Ascending aorta (tissue), 2 donors: Measurements from ENCODE around the gene CFAP58. TPM values are rescaled to one million over a fixed set of nuclear protein-coding genes. Genes with fewer than 3 reads are reported as not detected.

Source experiments
- DNase-seq, 2 donors: peaks; one replicate each; pipeline ENCODE4 v3.0.0-alpha.2; 2019; ENCODE audit warnings: low spot score in 2 of 2
- H3K27ac ChIP-seq, 2 donors: fragments of 200-600 bp; sonication (generic); one replicate each; pipeline ENCODE4 v1.5.1; 2016 to 2017; ENCODE audit warnings: mild to moderate bottlenecking in 1 of 2
- H3K27me3 ChIP-seq: fragments of 200-600 bp; sonication (generic); one replicate; pipeline ENCODE4 v1.5.1; 2017
- H3K36me3 ChIP-seq, 2 donors: fragments of 200-600 bp; sonication (generic); one replicate each; pipeline ENCODE4 v1.5.1; 2016
- H3K4me1 ChIP-seq, 2 donors: fragments of 200-600 bp; sonication (generic); one replicate each; pipeline ENCODE4 v1.5.1; 2016 to 2017; ENCODE audit warnings: mild to moderate bottlenecking in 1 of 2
- H3K4me3 ChIP-seq, 2 donors: fragments of 200-600 bp; sonication (generic); one replicate each; pipeline ENCODE4 v1.5.1; 2016 to 2017; ENCODE audit warnings: mild to moderate bottlenecking in 1 of 2
- H3K9me3 ChIP-seq, 2 donors: fragments of 200-600 bp; sonication (generic); one replicate each; pipeline ENCODE4 v1.5.1; 2016
- CTCF ChIP-seq, 3 experiments: fragments of 200-600 bp in 2 of 3; fragments of 450-650 bp in 1 of 3; sonication (generic) in 2 of 3; IDR thresholded peaks; one replicate each; pipeline ENCODE4 v1.5.1; 2016 to 2019; ENCODE audit warnings: antibody characterized with exemption in 3 of 3, mild to moderate bottlenecking in 1 of 3, moderate library complexity in 1 of 3
- intact Hi-C: fragments of 100-400 bp; cut with DNase I; formaldehyde crosslinking; loops from one replicate; pipeline ENCODE4 v1.15.1; 2023
- total RNA-seq: library from RNA; depleted of rRNA; stranded (reverse); fragments of >200 nt; gene quantifications from one replicate; pipeline ENCODE4 v1.1.0, GENCODE V29; 2016

The CFAP58 gene
- total RNA-seq, 1 donor from 2014 or later = not detected

GRCh38 chr10:104340641-104341040 lies 13.0 kb upstream of the CFAP58 start:
- intact Hi-C loops = loop anchor here (1.0 kb wide), 1 partner anchor 9 kb away; no protein-coding TSS in a partner anchor
- H3K27me3 ChIP-seq = no peaks in the 10 kb centered on the region
- no peaks in the 10 kb centered on the region for H3K9me3 ChIP-seq
- H3K36me3 ChIP-seq = no peaks in the 10 kb centered on the region
- peak overlapping the region in 1 of 2 donors; percentile 86 for H3K4me3 ChIP-seq
- H3K27ac ChIP-seq = peak overlapping the region; percentile 92 to 98
- TF ChIP-seq CTCF (IDR thresholded peaks at IDR 0.05) = no peak
- DNase-seq = no peak
- peaks cover 2 to 20% of the 10 kb centered on the region in 2 donors for H3K4me1 ChIP-seq

- DNase-seq = no peak
- Histone ChIP-seq H3K4me1 (peaks cover 0 to 12% of the 10 kb centered on the region in 2 donors), H3K9me3 (no peaks in the 10 kb centered on the region), H3K27me3 (no peaks in the 10 kb centered on the region), H3K4me3 (no peak overlapping the region), H3K27ac (peak overlapping the region; percentile 43 to 55), H3K36me3 (no peaks in the 10 kb centered on the region)
- intact Hi-C loops = no loop called here
- TF ChIP-seq CTCF (IDR thresholded peaks at IDR 0.05) = no peak
Measured at GRCh38 chr10:104342941-104343411, 10.7 kb upstream of the CFAP58 start.

- H3K4me1 ChIP-seq = peaks cover 0 to 10% of the 10 kb centered on the region in 2 donors
- peak overlapping the region in 1 of 2 donors; percentile 25 for H3K27ac ChIP-seq
- TF ChIP-seq CTCF (IDR thresholded peaks at IDR 0.05) = no peak
- no peak overlapping the region for H3K4me3 ChIP-seq
- H3K9me3 ChIP-seq = no peaks in the 10 kb centered on the region
- no peak for DNase-seq
- intact Hi-C loops = no loop called here
- no peaks in the 10 kb centered on the region for H3K27me3 ChIP-seq
- no peaks in the 10 kb centered on the region for H3K36me3 ChIP-seq
Measured at GRCh38 chr10:104344219-104344618, 9.4 kb upstream of the CFAP58 start.

GRCh38 chr10:104345515-104345914 lies 8.1 kb upstream of the CFAP58 start:
- H3K27me3 ChIP-seq = no peaks in the 10 kb centered on the region
- H3K4me1 ChIP-seq = peaks cover 0 to 3% of the 10 kb centered on the region in 2 donors
- H3K27ac ChIP-seq = no peak overlapping the region
- H3K36me3 ChIP-seq = no peaks in the 10 kb centered on the region
- no peak for TF ChIP-seq CTCF (IDR thresholded peaks at IDR 0.05)
- H3K9me3 ChIP-seq = no peaks in the 10 kb centered on the region
- no peak overlapping the region for H3K4me3 ChIP-seq
- intact Hi-C loops = no loop called here
- DNase-seq = no peak

GRCh38 chr10:104345941-104346340 lies 7.7 kb upstream of the CFAP58 start:
- Histone ChIP-seq H3K36me3 (no peaks in the 10 kb centered on the region), H3K4me1 (peaks cover 0 to 3% of the 10 kb centered on the region in 2 donors), H3K27ac (no peak overlapping the region), H3K4me3 (no peak overlapping the region), H3K9me3 (no peaks in the 10 kb centered on the region), H3K27me3 (no peaks in the 10 kb centered on the region)
- intact Hi-C loops = no loop called here
- no peak for TF ChIP-seq CTCF (IDR thresholded peaks at IDR 0.05)
- DNase-seq = no peak
